Heart right ventricle (tissue), 16 donors: ENCODE results near the gene CMIP. TPM values are rescaled to one million over a fixed set of nuclear protein-coding genes. Genes with fewer than 3 reads are reported as not detected.

Experiments
- ATAC-seq, 8 donors: fragments of 200-7000 bp; cut with Tn5 transposase; one replicate each; pipeline ENCODE4 v1.9.1; 2020; ENCODE audit warnings: mild to moderate bottlenecking in 8 of 8, moderate library complexity in 8 of 8, moderate number of reproducible peaks in 1 of 8
- DNase-seq, 2 donors: peaks; one replicate each; pipeline ENCODE4 v3.0.0-alpha.2; 2020
- H3K27ac ChIP-seq, 10 donors: fragments of 200-600 bp; sonication (generic) in 2 of 10; one replicate each; pipeline versions ENCODE4 v1.5.0 to v1.8.0; 2020 to 2022; ENCODE audit warnings: mild to moderate bottlenecking in 3 of 10
- H3K27me3 ChIP-seq, 7 donors: fragments of 200-600 bp; one replicate each; pipeline ENCODE4 v1.8.0; 2021 to 2022; ENCODE audit warnings: mild to moderate bottlenecking in 2 of 7
- H3K36me3 ChIP-seq, 9 donors: fragments of 200-600 bp; sonication (generic) in 1 of 9; one replicate each; pipeline versions ENCODE4 v1.5.0 to v1.8.0; 2020 to 2022; ENCODE audit warnings: mild to moderate bottlenecking in 2 of 9
- H3K4me1 ChIP-seq, 9 donors: fragments of 200-600 bp; sonication (generic) in 1 of 9; one replicate each; pipeline versions ENCODE4 v1.5.0 to v1.8.0; 2020 to 2022; ENCODE audit warnings: mild to moderate bottlenecking in 4 of 9
- H3K4me3 ChIP-seq, 10 donors: fragments of 200-600 bp; sonication (generic) in 2 of 10; one replicate each; pipeline versions ENCODE4 v1.5.0 to v1.8.0; 2020 to 2022; ENCODE audit warnings: mild to moderate bottlenecking in 7 of 10, moderate library complexity in 2 of 10
- H3K9me3 ChIP-seq, 11 donors: fragments of 200-600 bp in 10 of 11; sonication (generic) in 2 of 11; one replicate each; pipeline versions ENCODE4 v1.5.0 to v1.8.0; 2013 to 2022; ENCODE audit warnings: mild to moderate bottlenecking in 2 of 11, control low read depth in 1 of 11, moderate library complexity in 1 of 11
- WGBS, 2 donors: extraction: QIAGEN DNeasy Blood & Tissue Kit; methylation state at CpG; one replicate each; pipeline ENCODE4 v1.1.7; 2013; ENCODE audit warnings: inconsistent platforms in 1 of 2; 5-methylcytosine and 5-hydroxymethylcytosine counted together
- intact Hi-C, 10 donors: fragments of 100-400 bp; cut with DNase I; formaldehyde crosslinking; loops; one replicate each; pipeline versions ENCODE4 v1.11.1 to v1.14.2; 2022
- polyA plus RNA-seq, 2 donors: library from polyadenylated mRNA; stranded (reverse); fragments of 200-250 nt; gene quantifications; one replicate each; pipeline ENCODE4 v1.2.3, GENCODE V29; 2013
- total RNA-seq, 10 donors: library from RNA; stranded (reverse); fragmentation: NEBNext Ultra II Directional in 3 of 10; extraction: Animal tissue kit (Norgen Biotek cat#: 25700) in 3 of 10; gene quantifications; one replicate each; pipeline versions ENCODE4 v1.2.1 to v1.2.4, GENCODE V29; 2021 to 2023
- TF ChIP-seq, protein P1 (sequence below), 9 donors: fragments of 200-600 bp; sonication (generic) in 2 of 9; IDR thresholded peaks; one replicate each; pipeline versions ENCODE4 v1.5.0 to v1.8.0; 2021 to 2022; ENCODE audit warnings: antibody characterized with exemption in 9 of 9, mild to moderate bottlenecking in 5 of 9, moderate library complexity in 1 of 9
- donor health status: Arrhythmogenic right ventricular cardiomyopathy.
- donor health status: ischemic (EF 13 %, LVEDD 7.1; RV severe dilation, severe dysfunction).
- donor health status: healthy with polysubstance abuse.
- donor health status: DM: no; HTN: yes; CAD: no.
- donor health status: DM: no; HTN: no; CAD: no.
- donor health status: ischemic (EF 25% LVEDD 6.9; RV normal size, moderate dysfunction).
- donor health status: ischemic (EF 25% LVEDD 5.7; RV mildly dilated, moderate dysfunction).
- donor health status: healthy.
- donor health status: DM: yes; HTN: yes; CAD: no.
- donor health status: Ischemic cardiomyopathy.
- donor health status: ischemic (EF 35%, LVEDD 5.7; RV mildly dilated, moderate dysfunction).
- donor health status: nonischemic (EF 11% LVEDD 7.7; RV severe dilation, severe dysfunction).
- donor health status: DM: yes; HTN: yes; CAD: no.
- donor health status: PGD.
- donor health status: ischemic (EF 29% LVEDD 5.4; RV normal size, mild dysfunction).
- donor health status: nonischemic (EF 23%, LVEDD 6.1; RV moderate dilation, normal function).

Gene CMIP
- total and polyA plus RNA-seq, 12 donors, result 5.4 to 32.8 (median 13.0) TPM

DNA sequence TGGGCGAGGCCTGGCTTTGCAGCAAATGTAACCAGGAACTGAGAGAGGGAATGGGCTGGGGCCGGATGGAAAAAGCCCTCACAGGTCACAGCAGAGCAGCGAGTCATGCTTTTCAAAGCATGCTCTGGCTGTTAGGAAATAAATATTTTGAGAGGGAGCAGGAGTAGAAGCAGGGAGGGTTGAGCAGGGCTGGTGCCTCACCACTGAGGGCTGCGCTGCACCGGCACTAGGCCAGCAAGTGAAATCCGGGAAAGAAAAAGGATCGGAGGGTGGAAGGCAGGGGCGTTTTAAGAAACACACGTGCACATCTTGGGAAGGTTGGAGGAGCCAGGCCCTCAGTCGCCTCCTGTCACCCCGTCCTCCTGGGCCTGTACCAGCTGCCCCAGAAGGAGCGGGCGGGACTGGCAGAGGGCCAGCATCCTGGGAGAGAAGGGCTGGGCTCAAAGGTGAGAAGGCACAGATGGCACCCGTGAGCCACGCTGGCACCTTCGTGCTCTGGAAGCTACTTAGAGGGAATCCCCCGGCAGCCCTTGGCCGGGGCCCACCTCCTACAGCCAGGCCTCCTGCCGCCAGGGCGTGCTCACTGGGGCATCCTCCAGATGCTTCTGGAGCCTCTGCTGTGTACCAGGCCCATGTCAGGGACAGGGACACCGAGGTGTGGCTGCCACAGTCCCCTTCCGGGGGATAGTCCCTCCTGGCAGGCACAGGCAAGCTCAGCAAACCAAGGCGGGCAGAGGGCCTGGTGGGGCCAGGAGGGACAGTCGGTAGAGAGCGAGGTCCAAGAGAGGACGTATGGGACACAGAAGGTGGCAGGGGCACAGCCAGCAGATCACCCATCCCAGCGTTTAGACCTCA, 263.0 kb downstream of the CMIP start:
- Histone ChIP-seq H3K27me3 (no peaks in the 10 kb centered on the region), H3K36me3 (peaks cover 0 to 76% (median 19%) of the 10 kb centered on the region in 9 donors), H3K4me1 (peaks cover 0 to 12% (median 0%) of the 10 kb centered on the region in 9 donors), H3K27ac (no peak overlapping the region), H3K4me3 (no peak overlapping the region), H3K9me3 (no peaks in the 10 kb centered on the region)
- TF ChIP-seq, protein P1, sequence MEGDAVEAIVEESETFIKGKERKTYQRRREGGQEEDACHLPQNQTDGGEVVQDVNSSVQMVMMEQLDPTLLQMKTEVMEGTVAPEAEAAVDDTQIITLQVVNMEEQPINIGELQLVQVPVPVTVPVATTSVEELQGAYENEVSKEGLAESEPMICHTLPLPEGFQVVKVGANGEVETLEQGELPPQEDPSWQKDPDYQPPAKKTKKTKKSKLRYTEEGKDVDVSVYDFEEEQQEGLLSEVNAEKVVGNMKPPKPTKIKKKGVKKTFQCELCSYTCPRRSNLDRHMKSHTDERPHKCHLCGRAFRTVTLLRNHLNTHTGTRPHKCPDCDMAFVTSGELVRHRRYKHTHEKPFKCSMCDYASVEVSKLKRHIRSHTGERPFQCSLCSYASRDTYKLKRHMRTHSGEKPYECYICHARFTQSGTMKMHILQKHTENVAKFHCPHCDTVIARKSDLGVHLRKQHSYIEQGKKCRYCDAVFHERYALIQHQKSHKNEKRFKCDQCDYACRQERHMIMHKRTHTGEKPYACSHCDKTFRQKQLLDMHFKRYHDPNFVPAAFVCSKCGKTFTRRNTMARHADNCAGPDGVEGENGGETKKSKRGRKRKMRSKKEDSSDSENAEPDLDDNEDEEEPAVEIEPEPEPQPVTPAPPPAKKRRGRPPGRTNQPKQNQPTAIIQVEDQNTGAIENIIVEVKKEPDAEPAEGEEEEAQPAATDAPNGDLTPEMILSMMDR (IDR thresholded peaks at IDR 0.05), result no peak
- no peak for DNase-seq
- WGBS, 2 donors, result 92 to 95% methylated on average over 27 of the region's 27 CpGs
- intact Hi-C loops, result no loop called here
- ATAC-seq, result no peak

DNA sequence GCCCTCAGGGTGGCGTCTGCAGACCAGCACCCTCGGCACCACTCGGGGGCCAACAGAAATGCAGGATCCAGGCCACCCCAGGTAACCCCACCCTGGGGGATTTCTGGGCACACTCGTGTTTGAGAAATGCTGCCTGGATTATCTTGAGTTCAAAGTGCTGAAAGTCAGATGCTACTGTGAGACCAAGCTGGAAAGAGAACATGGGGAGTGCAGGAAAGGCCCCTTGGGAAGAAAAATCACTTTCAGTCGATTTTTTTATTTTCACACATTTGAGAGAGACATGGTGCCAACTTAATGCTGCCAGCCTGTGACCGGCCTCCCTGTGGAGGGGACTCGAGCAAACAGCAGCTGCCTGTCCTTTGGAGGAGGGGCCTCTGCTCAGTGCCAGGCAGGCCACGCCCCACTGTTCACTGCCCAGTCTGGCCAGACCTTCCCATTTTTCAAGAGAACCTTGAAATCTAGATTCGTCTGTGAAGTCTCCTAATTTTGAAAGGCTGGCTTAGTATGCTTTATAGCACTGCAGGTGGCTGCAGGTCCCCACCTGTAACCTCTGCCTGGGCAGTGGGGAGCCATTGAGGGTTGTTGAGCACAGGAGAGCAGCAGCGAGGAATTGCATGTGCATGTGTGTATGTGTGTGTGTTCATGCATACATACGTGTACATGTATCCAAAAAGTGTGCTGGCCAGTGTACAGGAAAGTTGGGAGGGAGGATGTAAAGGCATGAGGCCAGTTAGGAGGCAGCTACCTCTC, 263.8 kb downstream of the CMIP start:
- Histone ChIP-seq H3K4me3 (no peak overlapping the region), H3K36me3 (peaks cover 0 to 68% (median 19%) of the 10 kb centered on the region in 9 donors), H3K9me3 (no peaks in the 10 kb centered on the region), H3K4me1 (peaks cover 0 to 12% (median 0%) of the 10 kb centered on the region in 9 donors), H3K27ac (no peak overlapping the region), H3K27me3 (no peaks in the 10 kb centered on the region)
- no peak for DNase-seq
- peak in 1 of 8 donors; percentile 36 for ATAC-seq
- TF ChIP-seq, protein P1 (IDR thresholded peaks at IDR 0.05), result no peak
- intact Hi-C loops, result no loop called here
- WGBS, 2 donors, result 81 to 82% methylated on average over 11 of the region's 11 CpGs

DNA sequence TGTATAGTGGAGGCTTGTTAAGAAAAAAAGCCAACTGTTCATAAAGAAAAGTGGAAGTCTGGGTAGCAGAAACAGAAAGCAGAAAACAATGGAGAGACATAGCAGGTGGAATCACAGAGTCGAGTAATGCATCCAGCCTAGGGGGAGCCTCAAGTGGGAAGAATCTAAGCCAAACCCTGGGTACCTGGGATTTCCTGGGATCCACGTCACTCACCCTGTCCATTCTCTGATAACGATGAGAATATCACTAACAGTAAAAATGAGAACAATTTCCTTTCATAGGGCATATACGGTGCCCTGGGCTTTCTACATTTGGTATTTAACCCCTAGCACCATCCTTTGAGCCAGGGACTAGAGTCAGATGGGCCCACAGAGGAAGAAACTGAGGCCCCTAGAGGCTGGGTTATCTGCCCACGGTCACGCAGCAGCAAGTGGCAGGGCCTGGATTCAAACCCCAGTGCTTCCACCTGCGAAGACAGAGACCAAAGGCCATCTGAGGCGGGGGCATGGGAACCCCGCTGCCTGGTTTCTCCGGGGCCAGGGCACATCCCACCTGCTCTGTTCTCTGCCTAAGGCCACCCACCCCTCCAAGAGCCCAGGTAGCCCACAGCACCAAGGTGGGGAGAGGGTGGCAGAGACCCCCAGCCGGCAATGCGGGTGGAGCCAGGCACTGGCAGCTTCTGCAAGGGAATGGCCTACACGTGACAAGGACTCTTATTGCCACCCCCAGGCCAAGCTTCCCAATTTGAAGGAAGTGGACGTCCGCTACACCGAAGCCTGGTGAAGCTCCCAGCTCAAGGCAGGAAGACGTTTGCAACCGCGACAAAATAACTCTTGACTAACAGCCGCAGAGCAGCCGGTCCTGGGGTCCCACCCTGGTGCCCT, 264.6 kb downstream of the CMIP start:
- Histone ChIP-seq H3K4me3 (no peak overlapping the region), H3K4me1 (peaks cover 0 to 12% (median 0%) of the 10 kb centered on the region in 9 donors), H3K27ac (no peak overlapping the region), H3K9me3 (no peaks in the 10 kb centered on the region), H3K36me3 (peaks cover 0 to 63% (median 19%) of the 10 kb centered on the region in 9 donors), H3K27me3 (no peaks in the 10 kb centered on the region)
- DNase-seq, result no peak
- 81% methylated on average over 21 of the region's 21 CpGs for WGBS, 2 donors
- intact Hi-C loops, result no loop called here
- no peak for ATAC-seq
- TF ChIP-seq, protein P1 (IDR thresholded peaks at IDR 0.05), result no peak

DNA sequence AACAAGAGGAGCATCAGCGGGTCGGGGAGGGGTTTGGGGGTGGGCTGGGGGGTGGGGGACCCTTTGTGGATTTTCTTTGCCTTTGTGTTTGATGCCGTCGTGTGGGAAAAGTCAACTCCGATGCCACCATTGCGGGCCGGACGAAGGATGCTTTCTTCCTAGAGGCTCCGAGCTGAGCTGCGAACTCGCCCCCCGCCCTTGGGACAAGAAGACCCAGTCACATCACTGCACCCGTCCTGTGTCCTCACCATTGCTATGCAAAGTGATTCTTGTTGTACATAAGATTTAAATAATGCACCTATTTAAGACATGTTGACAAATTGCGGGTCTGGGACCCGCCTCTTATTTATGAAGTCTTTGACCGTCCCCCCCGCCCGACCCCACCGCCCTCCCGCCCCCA, 265.4 kb downstream of the CMIP start:
- H3K36me3 ChIP-seq, result peaks cover 0 to 59% (median 15%) of the 10 kb centered on the region in 9 donors

More for the DNA sequence above, 265.4 kb downstream of the CMIP start:
- intact Hi-C loops, result no loop called here
- WGBS, 2 donors, result 95 to 96% methylated on average over 20 of the region's 20 CpGs
- Histone ChIP-seq H3K27ac (no peak overlapping the region), H3K4me3 (no peak overlapping the region), H3K27me3 (no peaks in the 10 kb centered on the region), H3K4me1 (peaks cover 0 to 17% (median 0%) of the 10 kb centered on the region in 9 donors), H3K9me3 (no peaks in the 10 kb centered on the region)
- ATAC-seq (no peak), DNase-seq (no peak)
- TF ChIP-seq, protein P1 (IDR thresholded peaks at IDR 0.05), result no peak
